Stimulated activated CD8-positive, alpha-beta memory T cell treated with anti-CD3 and anti-CD28 coated beads, Interleukin-4, amount 100 ng/mL, for 24 hours (primary cell): ENCODE results near the gene SLC9A5.
A peak's percentile ranks its signal among the peaks of the same experiment; 100 is the strongest.

ENCODE experiments used
- DNase-seq: peaks from one replicate; pipeline ENCODE4 v3.0.0-alpha.2; 2020; ENCODE audit warnings: low read depth

SLC9A5 gene

GRCh38 chr16:67238806-67239470 is 9.8 kb upstream of the SLC9A5 start:
- DNase-seq = no peak

GRCh38 chr16:67240506-67240905 is 8.3 kb upstream of the SLC9A5 start:
- no peak for DNase-seq

DNA sequence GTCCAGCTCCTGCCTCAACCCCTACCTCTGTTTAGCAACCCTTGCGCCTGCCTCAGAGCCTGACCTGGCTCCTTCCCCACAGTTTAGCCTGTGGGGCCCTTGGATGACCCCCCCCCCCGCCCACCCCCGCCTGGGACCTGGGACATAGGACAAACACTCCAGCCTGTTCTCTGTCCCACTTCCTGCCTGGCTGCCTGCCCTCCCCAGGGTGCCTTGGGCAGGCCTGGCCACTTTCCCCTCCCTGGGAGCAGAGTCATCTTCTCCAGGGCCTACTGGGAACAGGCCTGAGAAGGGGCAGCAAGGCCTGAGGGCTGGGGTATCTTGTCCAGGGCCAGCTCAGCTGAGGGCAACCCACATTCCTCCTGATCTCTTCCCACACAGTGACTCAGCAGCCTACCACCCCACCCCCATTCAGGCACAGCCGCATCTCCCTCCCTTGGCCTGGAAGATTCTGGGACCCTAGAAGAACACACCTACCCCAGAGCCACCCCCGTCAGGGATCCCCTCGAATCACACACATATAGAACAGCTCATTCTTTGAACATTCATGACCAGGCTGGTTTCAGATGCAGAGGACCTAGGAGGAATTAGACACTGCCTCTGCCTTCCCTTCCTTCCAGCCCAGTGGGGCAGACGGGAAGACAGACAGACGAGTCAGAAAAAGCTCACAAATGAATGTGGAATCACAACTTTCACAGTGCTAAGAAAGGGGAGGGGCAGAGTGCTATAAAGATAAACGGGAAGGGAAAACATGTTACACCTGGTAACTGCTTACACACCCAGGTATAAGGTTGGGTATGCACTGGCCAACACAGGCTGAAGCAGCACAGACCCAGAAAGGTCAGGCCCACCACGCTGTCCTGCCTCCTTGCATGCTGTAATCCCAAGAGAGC is 7.5 kb upstream of the SLC9A5 start:
- DNase-seq = no peak

DNA sequence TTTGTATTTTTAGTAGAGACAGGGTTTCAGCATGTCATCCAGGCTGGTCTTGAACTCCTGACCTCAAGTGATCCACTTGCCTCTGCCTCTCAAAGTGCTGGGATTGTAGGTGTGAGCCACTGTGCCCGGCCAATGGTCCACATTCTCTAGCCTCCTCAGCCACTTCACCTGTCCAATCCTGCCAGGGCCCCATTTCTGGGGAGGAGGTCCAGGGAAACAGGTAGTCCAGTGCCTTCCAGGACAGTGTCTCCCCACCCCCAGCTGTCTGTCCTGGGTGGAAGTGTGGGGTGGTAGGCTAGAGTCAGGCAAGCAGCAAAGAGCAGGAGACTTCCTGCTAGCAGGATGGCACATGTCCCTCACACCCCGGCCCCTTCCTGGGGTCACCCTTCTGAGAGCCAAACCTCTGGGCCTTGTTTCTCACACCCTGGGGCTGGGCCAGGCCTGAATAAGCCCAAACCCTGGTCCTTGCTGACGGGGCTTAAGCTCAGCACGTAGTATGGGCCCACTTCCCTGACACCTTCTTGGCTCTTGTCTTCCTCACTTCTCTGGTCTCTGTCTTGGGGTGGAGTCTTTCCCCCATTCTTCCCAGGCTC is 6.5 kb upstream of the SLC9A5 start:
- no peak for DNase-seq

DNA sequence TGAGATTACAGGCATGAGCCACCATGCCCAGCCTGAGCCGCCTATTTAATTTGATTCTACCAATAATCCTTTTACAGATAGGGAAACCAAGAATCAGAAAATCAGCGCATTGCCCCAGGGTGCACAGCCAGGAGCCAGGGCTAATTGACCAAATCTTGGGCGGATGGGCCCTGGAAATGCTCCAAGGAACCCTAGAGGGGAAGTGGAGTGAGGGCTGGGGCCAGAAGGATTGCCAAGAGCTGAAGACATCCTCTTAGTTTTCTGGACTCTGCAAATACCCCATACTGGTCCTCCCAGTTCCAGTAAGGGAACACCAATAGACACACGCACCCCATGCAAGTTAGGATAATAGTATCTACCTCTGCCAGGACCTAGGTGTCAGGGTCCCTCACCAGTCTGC is 5.3 kb upstream of the SLC9A5 start:
- no peak for DNase-seq

GRCh38 chr16:67244387-67245185 is 4.2 kb upstream of the SLC9A5 start:
- DNase-seq = peak; percentile 69

DNA sequence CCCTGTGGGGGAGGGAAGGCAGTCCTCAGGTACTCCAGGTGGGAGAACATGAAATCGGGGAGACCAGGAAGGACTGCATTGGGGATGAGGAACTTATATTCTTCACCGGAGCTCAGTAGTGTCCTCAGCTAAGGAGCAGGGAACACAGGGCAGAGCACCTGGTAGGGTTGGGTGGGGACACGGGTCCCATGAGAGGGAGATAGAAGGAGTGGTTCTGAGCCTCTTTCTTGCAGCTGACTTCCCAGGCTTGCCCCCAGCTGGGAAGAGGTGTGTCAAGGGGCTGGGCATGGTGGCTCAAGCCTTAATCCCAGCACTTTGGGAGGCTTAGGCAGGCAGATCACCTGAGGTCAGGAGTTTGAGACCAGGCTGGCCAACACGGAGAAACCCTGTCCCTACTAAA is 3.6 kb upstream of the SLC9A5 start:
- DNase-seq = no peak

GRCh38 chr16:67245674-67246080 is 3.1 kb upstream of the SLC9A5 start:
- DNase-seq = no peak

- no peak for DNase-seq
These were observed 2.6 kb upstream of the SLC9A5 start for GRCh38 chr16:67246081-67246755.

DNA sequence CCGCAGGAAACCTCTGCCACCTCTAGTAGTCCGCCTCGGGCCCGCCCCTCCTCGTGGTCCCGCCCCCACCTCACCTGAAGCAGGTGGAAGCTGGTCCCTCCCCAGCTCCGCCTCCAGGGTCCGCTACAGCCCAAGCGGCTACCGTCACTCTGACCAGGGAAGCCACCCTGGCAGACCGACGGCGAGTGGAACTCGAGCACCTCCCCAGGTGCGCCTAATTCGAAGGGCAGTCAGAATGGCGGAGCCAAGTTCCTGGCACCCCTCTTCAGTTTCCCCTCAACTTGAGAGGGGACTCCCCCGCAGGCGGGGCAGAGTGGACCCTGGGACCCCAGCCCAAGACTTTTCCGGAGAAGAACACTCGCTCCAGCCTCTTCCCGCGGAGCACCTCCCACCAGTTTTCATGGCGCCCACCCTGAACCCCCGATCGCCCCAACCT is 2.0 kb upstream of the SLC9A5 start:
- DNase-seq = no peak

- peak; percentile 96 for DNase-seq
These were observed 1.3 kb upstream of the SLC9A5 start, which contains the start of gene FHOD1 for GRCh38 chr16:67247192-67248072. Gene FHOD1 (minus strand): TSS chr16:67247481. CDS start chr16:67247410, 71 bp downstream.

GRCh38 chr16:67248073-67248400 is 742 bp upstream of the SLC9A5 start:
- DNase-seq = no peak

- no peak for DNase-seq
These were observed 632 bp downstream of the SLC9A5 start for GRCh38 chr16:67249178-67250044.

- DNase-seq = no peak
These were observed 1.2 kb downstream of the SLC9A5 start for GRCh38 chr16:67250045-67250327.

DNA sequence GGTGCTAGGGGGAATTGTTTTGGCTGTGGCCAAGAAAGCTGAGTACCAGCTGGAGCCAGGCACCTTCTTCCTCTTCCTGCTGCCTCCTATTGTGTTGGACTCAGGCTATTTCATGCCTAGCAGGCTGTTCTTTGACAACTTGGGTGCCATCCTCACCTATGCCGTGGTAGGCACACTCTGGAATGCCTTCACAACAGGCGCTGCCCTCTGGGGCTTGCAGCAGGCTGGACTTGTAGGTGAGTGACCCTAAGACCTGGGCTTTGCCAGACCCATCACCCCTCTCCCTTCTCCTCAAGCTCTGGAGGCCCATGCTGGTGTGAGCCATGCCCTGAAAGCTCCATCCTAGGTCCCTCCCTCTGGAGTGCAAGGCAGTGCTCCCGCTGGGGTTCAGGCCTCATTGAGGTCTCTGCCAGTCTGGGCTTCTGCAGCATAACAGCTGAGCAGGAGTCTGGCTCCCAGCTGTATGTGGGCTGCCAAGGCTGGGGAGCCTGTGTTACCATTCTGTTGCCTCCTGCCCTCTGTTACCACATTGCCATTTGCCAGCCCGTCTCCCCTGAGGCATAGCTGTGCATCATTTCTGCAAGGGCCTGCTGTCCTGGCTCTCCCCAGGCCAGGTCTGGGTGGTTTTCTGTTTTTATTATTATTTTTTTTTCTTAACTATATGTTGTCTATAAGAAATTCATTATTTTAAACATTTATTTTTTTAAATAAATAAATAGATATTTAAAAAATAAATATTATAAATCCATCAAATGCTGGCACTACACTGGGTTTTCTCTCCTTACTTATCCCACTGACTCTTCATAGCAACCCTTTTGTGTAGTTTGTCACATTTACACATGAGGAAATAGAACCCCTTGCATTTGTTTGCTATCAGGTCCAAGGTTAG is 4.1 kb downstream of the SLC9A5 start:
- DNase-seq = no peak

DNA sequence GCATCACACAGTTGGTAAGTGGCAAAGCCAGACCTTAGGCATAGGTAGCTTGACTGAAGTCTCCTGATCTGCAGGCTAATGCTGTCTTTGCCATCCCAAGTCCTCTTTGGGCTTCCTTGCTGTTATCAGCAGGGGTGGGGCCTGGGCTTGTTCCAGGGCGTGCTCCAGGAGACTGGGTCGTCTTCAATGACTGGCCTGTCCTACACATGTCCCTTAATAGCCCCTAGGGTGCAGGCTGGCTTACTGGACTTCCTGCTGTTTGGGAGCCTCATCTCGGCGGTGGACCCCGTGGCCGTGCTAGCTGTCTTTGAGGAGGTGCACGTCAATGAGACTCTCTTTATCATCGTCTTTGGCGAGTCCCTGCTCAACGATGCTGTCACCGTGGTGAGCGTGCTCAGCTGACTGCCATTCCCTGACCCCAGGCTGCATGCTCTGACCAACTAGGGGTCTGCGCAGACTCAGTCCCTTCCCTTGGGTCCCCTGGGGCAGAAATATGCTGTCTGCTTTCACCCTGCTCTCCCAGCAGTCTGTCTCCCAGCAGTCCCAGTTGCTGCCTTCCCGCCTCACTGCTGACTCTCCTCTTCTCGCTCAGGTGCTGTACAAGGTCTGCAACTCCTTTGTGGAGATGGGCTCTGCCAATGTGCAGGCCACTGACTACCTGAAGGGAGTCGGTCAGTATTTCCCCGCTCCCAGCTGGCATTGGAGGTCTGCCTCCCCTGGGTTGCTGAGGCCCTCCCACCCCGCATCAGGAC is 6.2 kb downstream of the SLC9A5 start:
- DNase-seq = no peak

- no peak for DNase-seq
These were observed 6.9 kb downstream of the SLC9A5 start for GRCh38 chr16:67255553-67256221.
